Measurements from ENCODE around the gene IL17F.

GRCh38 chr6:52288841-52289240, 44.5 kb upstream of the IL17F start:
- TF ChIP-seq EZH2phosphoT487 (IDR thresholded peaks at IDR 0.05; ENCODE audit: insufficient read depth, low read depth) = no peak
- no peak for TF ChIP-seq EZH2 (IDR thresholded peaks at IDR 0.05; ENCODE audit: insufficient read depth, poor library complexity, severe bottlenecking)

Measured in GM23248 (cell line).